HUES6 (cell line): ENCODE data around the gene ACYP1.

Source experiments
- H3K27ac ChIP-seq: 2 replicates; pipeline ENCODE4 v1.7.0; 2013; ENCODE audit warnings: low read depth, mild to moderate bottlenecking, low read length, inconsistent platforms
- H3K27me3 ChIP-seq: 2 replicates; pipeline ENCODE4 v1.6.1; 2013; ENCODE audit warnings: low read length; ENCODE audit not compliant: control insufficient read depth, insufficient read depth
- H3K36me3 ChIP-seq: 2 replicates; pipeline ENCODE4 v1.6.1; 2013; ENCODE audit warnings: low read length; ENCODE audit not compliant: control insufficient read depth, insufficient read depth
- H3K4me1 ChIP-seq: 2 replicates; pipeline ENCODE4 v1.6.1; 2013; ENCODE audit warnings: low read length; ENCODE audit not compliant: control insufficient read depth, insufficient read depth
- H3K4me3 ChIP-seq: 2 replicates; pipeline ENCODE4 v1.5.1; 2013; ENCODE audit warnings: low read depth, low read length
- H3K9ac ChIP-seq: one replicate; pipeline ENCODE4 v1.6.1; 2013; ENCODE audit warnings: mild to moderate bottlenecking, low read length
- H3K9me3 ChIP-seq: 2 replicates; pipeline ENCODE4 v1.6.1; 2013; ENCODE audit warnings: low read depth, low read length; ENCODE audit not compliant: control insufficient read depth, insufficient read depth

The ACYP1 gene

GRCh38 chr14:75063491-75064204 lies at the start of gene ACYP1:
Gene ACYP1, minus strand, starts transcription at chr14:75064024. Its CDS starts 471 bp downstream, at chr14:75063553.
- Histone ChIP-seq H3K36me3 (peaks cover 19% of the 10 kb centered on the region), H3K4me3 (peak within 1 kb of the TSS; percentile 89), H3K9ac (peak within 1 kb of the TSS; percentile 74), H3K9me3 (peaks cover 11% of the 10 kb centered on the region; the same call in 1 of the 2 replicates), H3K27me3 (no peaks in the 10 kb centered on the region), H3K27ac (no peak within 1 kb of the TSS), H3K4me1 (no peaks in the 10 kb centered on the region)

- no peak overlapping the region for H3K9ac ChIP-seq
- no peaks in the 10 kb centered on the region for H3K4me1 ChIP-seq
- no peak overlapping the region for H3K4me3 ChIP-seq
- H3K9me3 ChIP-seq: no peaks in the 10 kb centered on the region
- H3K27me3 ChIP-seq: no peaks in the 10 kb centered on the region
- H3K27ac ChIP-seq: no peak overlapping the region
- H3K36me3 ChIP-seq: peaks cover 88% of the 10 kb centered on the region
These were observed 46.1 kb upstream of the ACYP1 start for GRCh38 chr14:75109877-75110276.

- no peak overlapping the region for H3K9ac ChIP-seq
- no peaks in the 10 kb centered on the region for H3K9me3 ChIP-seq
- H3K4me1 ChIP-seq: no peaks in the 10 kb centered on the region
- H3K27ac ChIP-seq: no peak overlapping the region
- no peaks in the 10 kb centered on the region for H3K27me3 ChIP-seq
- peaks cover 77% of the 10 kb centered on the region for H3K36me3 ChIP-seq
- no peak overlapping the region for H3K4me3 ChIP-seq
These were observed 43.4 kb upstream of the ACYP1 start for GRCh38 chr14:75107186-75107585.

GRCh38 chr14:75101491-75101890 lies 37.7 kb upstream of the ACYP1 start:
- H3K9me3 ChIP-seq: no peaks in the 10 kb centered on the region
- no peak overlapping the region for H3K27ac ChIP-seq
- H3K36me3 ChIP-seq: peaks cover 76% of the 10 kb centered on the region
- no peaks in the 10 kb centered on the region for H3K4me1 ChIP-seq
- no peak overlapping the region for H3K9ac ChIP-seq
- no peaks in the 10 kb centered on the region for H3K27me3 ChIP-seq
- no peak overlapping the region for H3K4me3 ChIP-seq

- Histone ChIP-seq H3K27ac (no peak overlapping the region), H3K4me1 (no peaks in the 10 kb centered on the region), H3K9ac (no peak overlapping the region), H3K4me3 (no peak overlapping the region), H3K36me3 (peaks cover 83% of the 10 kb centered on the region), H3K9me3 (no peaks in the 10 kb centered on the region), H3K27me3 (no peaks in the 10 kb centered on the region)
These were observed 34.9 kb upstream of the ACYP1 start for GRCh38 chr14:75098682-75099081.

GRCh38 chr14:75098212-75098611 lies 34.4 kb upstream of the ACYP1 start:
- peaks cover 80% of the 10 kb centered on the region for H3K36me3 ChIP-seq

GRCh38 chr14:75096959-75097358 lies 33.1 kb upstream of the ACYP1 start:
- Histone ChIP-seq H3K9me3 (no peaks in the 10 kb centered on the region), H3K36me3 (peaks cover 73% of the 10 kb centered on the region)

More at GRCh38 chr14:75098212-75098611, 34.4 kb upstream of the ACYP1 start:
- Histone ChIP-seq H3K4me1 (no peaks in the 10 kb centered on the region), H3K9me3 (no peaks in the 10 kb centered on the region), H3K9ac (no peak overlapping the region), H3K4me3 (no peak overlapping the region), H3K27ac (no peak overlapping the region), H3K27me3 (no peaks in the 10 kb centered on the region)

GRCh38 chr14:75095690-75096089 lies 31.9 kb upstream of the ACYP1 start:
- Histone ChIP-seq H3K4me1 (peaks cover 4% of the 10 kb centered on the region; the same call in 1 of the 2 replicates), H3K27me3 (no peaks in the 10 kb centered on the region), H3K9ac (no peak overlapping the region), H3K36me3 (peaks cover 71% of the 10 kb centered on the region), H3K4me3 (no peak overlapping the region), H3K27ac (no peak overlapping the region), H3K9me3 (no peaks in the 10 kb centered on the region)

More at GRCh38 chr14:75096959-75097358, 33.1 kb upstream of the ACYP1 start:
- Histone ChIP-seq H3K27ac (no peak overlapping the region), H3K4me3 (no peak overlapping the region), H3K4me1 (peaks cover 4% of the 10 kb centered on the region; the same call in 1 of the 2 replicates), H3K9ac (no peak overlapping the region), H3K27me3 (no peaks in the 10 kb centered on the region)

- no peaks in the 10 kb centered on the region for H3K9me3 ChIP-seq
- H3K36me3 ChIP-seq: peaks cover 70% of the 10 kb centered on the region
- H3K4me3 ChIP-seq: no peak overlapping the region
- H3K9ac ChIP-seq: no peak overlapping the region
- no peak overlapping the region for H3K27ac ChIP-seq
- H3K27me3 ChIP-seq: no peaks in the 10 kb centered on the region
- peaks cover 4% of the 10 kb centered on the region; the same call in 1 of the 2 replicates for H3K4me1 ChIP-seq
These were observed 31.1 kb upstream of the ACYP1 start for GRCh38 chr14:75094896-75095295.

- Histone ChIP-seq H3K4me1 (peaks cover 4% of the 10 kb centered on the region; the same call in 1 of the 2 replicates), H3K27ac (no peak overlapping the region), H3K36me3 (peaks cover 64% of the 10 kb centered on the region), H3K9me3 (no peaks in the 10 kb centered on the region), H3K27me3 (no peaks in the 10 kb centered on the region), H3K4me3 (no peak overlapping the region), H3K9ac (no peak overlapping the region)
These were observed 28.9 kb upstream of the ACYP1 start for GRCh38 chr14:75092698-75093097.

- Histone ChIP-seq H3K27me3 (no peaks in the 10 kb centered on the region), H3K27ac (no peak overlapping the region), H3K4me1 (peaks cover 4% of the 10 kb centered on the region; the same call in 1 of the 2 replicates), H3K9ac (no peak overlapping the region), H3K36me3 (peaks cover 64% of the 10 kb centered on the region), H3K4me3 (no peak overlapping the region), H3K9me3 (no peaks in the 10 kb centered on the region)
These were observed 27.4 kb upstream of the ACYP1 start for GRCh38 chr14:75091251-75091650.
